ENCODE measurements around the gene PKIB.

DNA sequence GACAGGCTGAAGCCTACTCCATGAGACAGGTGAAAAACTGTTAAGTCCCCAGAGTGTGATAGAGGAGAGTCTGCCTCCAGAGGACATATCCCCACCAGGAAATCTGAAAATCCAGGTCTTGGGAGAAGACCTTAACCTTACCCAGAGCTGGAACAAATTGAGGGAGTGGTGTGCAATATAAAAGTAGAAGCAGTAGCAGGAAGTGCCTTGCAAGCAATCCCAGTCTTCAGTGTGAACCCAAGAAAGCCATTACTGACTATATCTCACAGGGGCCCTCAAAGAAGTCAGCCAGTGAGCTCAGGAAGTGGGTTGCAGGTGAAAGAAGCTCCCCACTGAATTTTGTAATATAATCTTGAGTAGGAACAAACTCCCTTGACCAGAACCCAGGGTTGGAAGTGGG lies 41.9 kb upstream of the PKIB start:
- TF ChIP-seq, protein P1, sequence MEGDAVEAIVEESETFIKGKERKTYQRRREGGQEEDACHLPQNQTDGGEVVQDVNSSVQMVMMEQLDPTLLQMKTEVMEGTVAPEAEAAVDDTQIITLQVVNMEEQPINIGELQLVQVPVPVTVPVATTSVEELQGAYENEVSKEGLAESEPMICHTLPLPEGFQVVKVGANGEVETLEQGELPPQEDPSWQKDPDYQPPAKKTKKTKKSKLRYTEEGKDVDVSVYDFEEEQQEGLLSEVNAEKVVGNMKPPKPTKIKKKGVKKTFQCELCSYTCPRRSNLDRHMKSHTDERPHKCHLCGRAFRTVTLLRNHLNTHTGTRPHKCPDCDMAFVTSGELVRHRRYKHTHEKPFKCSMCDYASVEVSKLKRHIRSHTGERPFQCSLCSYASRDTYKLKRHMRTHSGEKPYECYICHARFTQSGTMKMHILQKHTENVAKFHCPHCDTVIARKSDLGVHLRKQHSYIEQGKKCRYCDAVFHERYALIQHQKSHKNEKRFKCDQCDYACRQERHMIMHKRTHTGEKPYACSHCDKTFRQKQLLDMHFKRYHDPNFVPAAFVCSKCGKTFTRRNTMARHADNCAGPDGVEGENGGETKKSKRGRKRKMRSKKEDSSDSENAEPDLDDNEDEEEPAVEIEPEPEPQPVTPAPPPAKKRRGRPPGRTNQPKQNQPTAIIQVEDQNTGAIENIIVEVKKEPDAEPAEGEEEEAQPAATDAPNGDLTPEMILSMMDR (conservative IDR thresholded peaks at IDR 0.05) = no peak
- no peak for TF ChIP-seq ZFX (IDR thresholded peaks at IDR 0.05)
